ENCODE data around the gene CD209.

DNA sequence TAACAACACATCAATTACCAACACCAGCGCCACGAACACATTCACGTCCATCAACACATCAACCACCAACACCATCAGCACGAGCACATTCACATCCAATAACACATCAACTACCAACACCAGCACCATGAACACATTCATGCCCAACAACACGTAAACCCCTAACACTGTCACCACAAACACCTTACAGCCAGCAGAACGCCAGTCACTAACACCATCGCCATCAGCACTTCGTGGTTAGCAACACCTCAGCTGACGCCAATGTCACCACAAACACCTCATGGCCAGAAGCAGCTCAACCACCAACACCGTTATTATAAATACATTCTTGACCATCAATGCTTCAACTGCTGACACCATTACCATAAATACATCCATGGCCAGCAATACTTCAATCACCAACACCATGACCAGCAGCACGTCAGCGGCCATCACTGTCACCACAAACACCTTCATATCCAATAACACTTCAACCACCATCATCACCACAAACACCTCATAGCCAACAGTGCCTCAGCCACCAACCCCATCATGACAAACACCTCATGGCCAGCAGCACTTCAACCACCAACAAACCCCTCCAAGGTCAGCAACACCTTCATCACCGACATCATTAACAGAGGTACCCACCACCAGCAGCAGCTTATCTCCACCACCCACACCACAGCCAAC is 54.8 kb downstream of the CD209 start:
- TF ChIP-seq, protein P1, sequence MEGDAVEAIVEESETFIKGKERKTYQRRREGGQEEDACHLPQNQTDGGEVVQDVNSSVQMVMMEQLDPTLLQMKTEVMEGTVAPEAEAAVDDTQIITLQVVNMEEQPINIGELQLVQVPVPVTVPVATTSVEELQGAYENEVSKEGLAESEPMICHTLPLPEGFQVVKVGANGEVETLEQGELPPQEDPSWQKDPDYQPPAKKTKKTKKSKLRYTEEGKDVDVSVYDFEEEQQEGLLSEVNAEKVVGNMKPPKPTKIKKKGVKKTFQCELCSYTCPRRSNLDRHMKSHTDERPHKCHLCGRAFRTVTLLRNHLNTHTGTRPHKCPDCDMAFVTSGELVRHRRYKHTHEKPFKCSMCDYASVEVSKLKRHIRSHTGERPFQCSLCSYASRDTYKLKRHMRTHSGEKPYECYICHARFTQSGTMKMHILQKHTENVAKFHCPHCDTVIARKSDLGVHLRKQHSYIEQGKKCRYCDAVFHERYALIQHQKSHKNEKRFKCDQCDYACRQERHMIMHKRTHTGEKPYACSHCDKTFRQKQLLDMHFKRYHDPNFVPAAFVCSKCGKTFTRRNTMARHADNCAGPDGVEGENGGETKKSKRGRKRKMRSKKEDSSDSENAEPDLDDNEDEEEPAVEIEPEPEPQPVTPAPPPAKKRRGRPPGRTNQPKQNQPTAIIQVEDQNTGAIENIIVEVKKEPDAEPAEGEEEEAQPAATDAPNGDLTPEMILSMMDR (IDR thresholded peaks at IDR 0.05; ENCODE audit: poor library complexity), result no peak
- TF ChIP-seq EZH2 (IDR thresholded peaks at IDR 0.05; ENCODE audit: borderline replicate concordance) (no peak), EZH2phosphoT487 (IDR thresholded peaks at IDR 0.05; ENCODE audit: low read depth, severe bottlenecking, unreplicated experiment) (no peak)

Data from hepatocyte (in vitro differentiated cells).